GM12878 (cell line): ENCODE measurements around the gene SPATA20. TPM values are rescaled to one million over a fixed set of nuclear protein-coding genes. Genes with fewer than 3 reads are reported as not detected.

Experiments used
- ATAC-seq: fragments of 200-7000 bp; cut with Tn5 transposase; 3 replicates; pipeline ENCODE4 v1.9.1; 2020; ENCODE audit warnings: mild to moderate bottlenecking, moderate library complexity
- BruUV-seq: library from RNA; stranded (reverse); fragments of 400-500 nt; replicated peaks from 2 replicates; lab custom pipeline; 2021; lab: Mats Ljungman, UMichigan
- CTCF ChIA-PET: fragments of 300-600 bp; sonication (Branson Sonifier 250); formaldehyde crosslinking; extraction: SDS; loops from one replicate; lab custom pipeline; 2021; ENCODE audit warnings: inconsistent platforms; lab: Yijun Ruan, JAX
- POLR2A ChIA-PET: fragments of 350-600 bp; formaldehyde crosslinking; extraction: SDS; loops from one replicate; lab custom pipeline; 2021; ENCODE audit warnings: inconsistent platforms; lab: Charles Lee
- RAD21 ChIA-PET: fragments of 300-600 bp; sonication (Branson Sonifier 250); formaldehyde crosslinking; loops from one replicate; lab custom pipeline; 2023; ENCODE audit warnings: antibody characterized with exemption; ENCODE audit not compliant: unreplicated experiment; lab: Charles Lee
- SMC1A ChIA-PET: fragments of 300-600 bp; sonication (Branson Sonifier 250); formaldehyde crosslinking; loops from one replicate; lab custom pipeline; 2023; ENCODE audit not compliant: unreplicated experiment, uncharacterized antibody; lab: Charles Lee
- DNase-seq: peaks from one replicate; pipeline ENCODE4 v3.0.0-alpha.2; 2011; ENCODE audit warnings: low read depth, low spot score
- FAIRE-seq: peaks from 3 replicates; lab custom pipeline; 2011; peaks lifted over from hg19 to GRCh38; lab: Jason Lieb, UNC
- H2AFZ ChIP-seq: 2 replicates; pipeline ENCODE4 v1.6.0; 2011; ENCODE audit warnings: low read depth, low read length, control low read depth; ENCODE audit not compliant: control insufficient read depth
- H3K27ac ChIP-seq: 2 replicates; pipeline ENCODE4 v1.5.1; 2011; ENCODE audit warnings: control low read depth; ENCODE audit not compliant: control insufficient read depth, insufficient read depth
- H3K27me3 ChIP-seq, 2 experiments: replicated peaks in 1 of 2; 2 replicates each; pipeline versions ENCODE4 v1.6.0 to v1.6.1; 2011; ENCODE audit warnings: low read length in 1 of 2; ENCODE audit not compliant: control insufficient read depth in 2 of 2, insufficient read depth in 2 of 2
- H3K36me3 ChIP-seq, 2 experiments: 2 replicates each; pipeline ENCODE4 v1.5.1; 2011; ENCODE audit warnings: low read length in 1 of 2; ENCODE audit not compliant: control insufficient read depth in 2 of 2, insufficient read depth in 2 of 2
- H3K4me1 ChIP-seq: 2 replicates; pipeline ENCODE4 v1.6.1; 2011; ENCODE audit warnings: mild to moderate bottlenecking, low read length, moderate library complexity, mixed read lengths; ENCODE audit not compliant: control insufficient read depth, insufficient read depth
- H3K4me2 ChIP-seq: 2 replicates; pipeline ENCODE4 v1.6.0; 2011; ENCODE audit warnings: control low read depth; ENCODE audit not compliant: control insufficient read depth, insufficient read depth
- H3K4me3 ChIP-seq: fragments of 200-600 bp; sonication (generic); 2 replicates; pipeline ENCODE4 v1.5.1; 2016
- H3K79me2 ChIP-seq: 2 replicates; pipeline ENCODE4 v1.6.0; 2011; ENCODE audit warnings: low read length; ENCODE audit not compliant: control insufficient read depth, insufficient read depth
- H3K9ac ChIP-seq: 2 replicates; pipeline ENCODE4 v1.8.0; 2011; ENCODE audit warnings: low read length, control low read depth, mixed read lengths; ENCODE audit not compliant: control insufficient read depth, insufficient read depth
- H3K9me3 ChIP-seq: replicated peaks from 3 replicates; pipeline ENCODE4 v1.5.1; 2011; ENCODE audit warnings: mild to moderate bottlenecking, low read length; ENCODE audit not compliant: control insufficient read depth, insufficient read depth
- H4K20me1 ChIP-seq: 2 replicates; pipeline ENCODE4 v1.6.0; 2011; ENCODE audit not compliant: control insufficient read depth, insufficient read depth
- KDM1A ChIP-seq: fragments of 200-600 bp; sonication (generic); IDR thresholded peaks from 2 replicates; pipeline ENCODE4 v1.6.1; 2016; ENCODE audit warnings: borderline replicate concordance
- MTA2 ChIP-seq: fragments of 450-650 bp; IDR thresholded peaks from 2 replicates; pipeline ENCODE4 v1.6.1; 2016; ENCODE audit warnings: low read depth, mild to moderate bottlenecking, moderate library complexity
- SRF ChIP-seq, 2 experiments: IDR thresholded peaks; 2 replicates each; pipeline ENCODE4 v1.6.1; 2011; ENCODE audit warnings: low read depth in 2 of 2, low read length in 2 of 2, mild to moderate bottlenecking in 1 of 2, moderate library complexity in 1 of 2
- ZSCAN29 ChIP-seq: fragments of 450-650 bp; IDR thresholded peaks from 2 replicates; pipeline ENCODE4 v1.6.1; 2017; ENCODE audit warnings: mild to moderate bottlenecking, moderate library complexity
- WGBS: methylation state at CpG from one replicate; pipeline ENCODE4 v1.1.6; 2016; ENCODE audit warnings: low lambda C conversion rate; ENCODE audit not compliant: insufficient replicate concordance, insufficient coverage; ENCODE audit errors: missing lambda C conversion rate; 5-methylcytosine and 5-hydroxymethylcytosine counted together
- in situ Hi-C: fragments of 300-500 bp; cut with MboI; formaldehyde crosslinking; loops from 9 replicates; pipeline ENCODE4 v1.14.3; 2018; ENCODE audit warnings: mixed read lengths
- intact Hi-C: fragments of 100-400 bp; cut with micrococcal nuclease; formaldehyde crosslinking; loops from one replicate; pipeline ENCODE4 v1.14.2; 2022; ENCODE audit not compliant: unreplicated experiment
- polyA plus RNA-seq, 11 experiments: library from polyadenylated mRNA; depleted of rRNA in 4 of 11; unstranded in 6 of 11; stranded (reverse) in 5 of 11; fragments of >200 nt; fragmentation: Nextera tagmentation in 4 of 11; fragmentation: Illumina TruSeq in 1 of 11; extraction: Ambion mirVana in 4 of 11; extraction: Trizol in 1 of 11; gene quantifications; 1 replicate in 1 of 11; 2 replicates in 10 of 11; pipeline versions ENCODE4 v1.2.1 to v1.2.3, GENCODE V29; 2011 to 2016; ENCODE audit warnings: inconsistent platforms in 2 of 11, missing spikeins in 2 of 11, low read depth in 1 of 11
- total RNA-seq, 4 experiments: library from RNA; depleted of rRNA in 3 of 4; stranded (reverse); fragments of >200 nt in 3 of 4; fragmentation: Illumina TruSeq in 1 of 4; extraction: Trizol in 1 of 4; gene quantifications; 2 replicates each; pipeline versions ENCODE4 v1.2.1 to v1.2.3, GENCODE V29; 2013 to 2021
- TF ChIP-seq, protein P1 (sequence below): fragments of 450-650 bp; IDR thresholded peaks from 2 replicates; pipeline ENCODE4 v1.6.1; 2016; ENCODE audit warnings: mild to moderate bottlenecking, moderate library complexity, borderline replicate concordance
- TF ChIP-seq, protein P2 (sequence below): fragments of 450-650 bp; IDR thresholded peaks from 2 replicates; pipeline ENCODE4 v1.6.1; 2017; ENCODE audit warnings: mild to moderate bottlenecking

The SPATA20 gene
- total and polyA plus RNA-seq, 10 of the 15 experiments (the other 5 are each of a cell fraction or from before 2014, with no cell fraction given), result 2.1 to 69.8 (median 26.6) TPM

DNA sequence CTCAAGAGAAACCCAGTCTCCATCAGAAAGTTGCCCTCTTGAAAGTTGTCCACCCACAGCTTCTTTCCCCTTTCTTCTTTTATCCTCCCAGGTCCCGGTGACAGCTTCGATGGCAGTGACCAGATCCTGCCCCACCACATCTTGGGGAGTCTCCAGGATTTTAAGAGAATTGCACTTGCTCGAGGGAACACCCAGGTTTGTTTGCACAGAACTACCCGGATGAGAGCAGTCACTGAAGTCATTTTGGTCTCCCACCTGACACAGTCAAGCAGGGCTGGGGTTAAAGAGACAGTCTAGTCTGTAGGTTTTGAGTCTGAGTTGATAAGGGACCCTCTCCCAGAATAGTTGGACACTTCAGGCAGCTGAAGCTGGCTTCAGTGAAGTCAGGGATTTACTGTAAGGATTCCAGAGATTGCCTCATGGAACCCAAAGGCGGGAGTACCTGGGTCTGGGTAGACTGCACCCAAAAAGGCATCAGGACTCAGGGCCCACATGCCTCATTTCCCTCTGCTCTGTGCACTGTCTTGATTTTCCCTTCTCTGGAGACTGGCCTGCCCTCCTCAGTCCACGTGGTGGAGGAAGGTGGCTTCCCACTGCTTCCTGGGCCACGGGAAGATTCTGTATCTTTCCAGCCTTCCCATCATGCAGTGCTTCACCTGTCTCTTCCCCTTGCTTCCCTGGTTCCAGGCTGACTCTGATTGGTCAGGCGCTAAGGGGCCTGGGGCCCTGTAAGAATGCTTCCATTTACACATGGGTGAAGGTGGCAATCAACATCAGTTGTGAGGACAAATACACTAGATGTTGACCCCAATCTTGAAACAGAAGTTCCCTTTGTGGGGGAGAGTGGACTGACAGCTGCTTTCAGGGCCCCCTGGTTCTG lies 29.2 kb upstream of the SPATA20 start:
- BruUV-seq, result no TSS peak
- Histone ChIP-seq H3K27me3 (no peaks in the 10 kb centered on the region), H3K36me3 (no peaks in the 10 kb centered on the region), H3K9ac (no peak overlapping the region), H3K4me1 (no peaks in the 10 kb centered on the region), H3K27ac (no peak overlapping the region), H2AFZ (no peak overlapping the region), H4K20me1 (no peaks in the 10 kb centered on the region), H3K79me2 (no peaks in the 10 kb centered on the region), H3K4me3 (no peak overlapping the region), H3K4me2 (no peak overlapping the region), H3K9me3 (no peaks in the 10 kb centered on the region)
- ChIA-PET POLR2A (no interaction called here), CTCF (no interaction called here), RAD21 (no interaction called here), SMC1A (no interaction called here)
- in situ Hi-C loops, result no loop called here
- FAIRE-seq, result no peak
- 49% methylated on average over 8 of the region's 8 CpGs for WGBS
- DNase-seq, result no peak
- ATAC-seq, result no peak
- intact Hi-C loops, result no loop called here
- TF ChIP-seq SRF (IDR thresholded peaks at IDR 0.05; ENCODE audit: low read depth in 2 of 2, low read length in 2 of 2) (no peak), KDM1A (no peak), MTA2 (no peak), ZSCAN29 (no peak)
- TF ChIP-seq, protein P1, sequence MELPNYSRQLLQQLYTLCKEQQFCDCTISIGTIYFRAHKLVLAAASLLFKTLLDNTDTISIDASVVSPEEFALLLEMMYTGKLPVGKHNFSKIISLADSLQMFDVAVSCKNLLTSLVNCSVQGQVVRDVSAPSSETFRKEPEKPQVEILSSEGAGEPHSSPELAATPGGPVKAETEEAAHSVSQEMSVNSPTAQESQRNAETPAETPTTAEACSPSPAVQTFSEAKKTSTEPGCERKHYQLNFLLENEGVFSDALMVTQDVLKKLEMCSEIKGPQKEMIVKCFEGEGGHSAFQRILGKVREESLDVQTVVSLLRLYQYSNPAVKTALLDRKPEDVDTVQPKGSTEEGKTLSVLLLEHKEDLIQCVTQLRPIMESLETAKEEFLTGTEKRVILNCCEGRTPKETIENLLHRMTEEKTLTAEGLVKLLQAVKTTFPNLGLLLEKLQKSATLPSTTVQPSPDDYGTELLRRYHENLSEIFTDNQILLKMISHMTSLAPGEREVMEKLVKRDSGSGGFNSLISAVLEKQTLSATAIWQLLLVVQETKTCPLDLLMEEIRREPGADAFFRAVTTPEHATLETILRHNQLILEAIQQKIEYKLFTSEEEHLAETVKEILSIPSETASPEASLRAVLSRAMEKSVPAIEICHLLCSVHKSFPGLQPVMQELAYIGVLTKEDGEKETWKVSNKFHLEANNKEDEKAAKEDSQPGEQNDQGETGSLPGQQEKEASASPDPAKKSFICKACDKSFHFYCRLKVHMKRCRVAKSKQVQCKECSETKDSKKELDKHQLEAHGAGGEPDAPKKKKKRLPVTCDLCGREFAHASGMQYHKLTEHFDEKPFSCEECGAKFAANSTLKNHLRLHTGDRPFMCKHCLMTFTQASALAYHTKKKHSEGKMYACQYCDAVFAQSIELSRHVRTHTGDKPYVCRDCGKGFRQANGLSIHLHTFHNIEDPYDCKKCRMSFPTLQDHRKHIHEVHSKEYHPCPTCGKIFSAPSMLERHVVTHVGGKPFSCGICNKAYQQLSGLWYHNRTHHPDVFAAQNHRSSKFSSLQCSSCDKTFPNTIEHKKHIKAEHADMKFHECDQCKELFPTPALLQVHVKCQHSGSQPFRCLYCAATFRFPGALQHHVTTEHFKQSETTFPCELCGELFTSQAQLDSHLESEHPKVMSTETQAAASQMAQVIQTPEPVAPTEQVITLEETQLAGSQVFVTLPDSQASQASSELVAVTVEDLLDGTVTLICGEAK, result no peak
- TF ChIP-seq, protein P2, sequence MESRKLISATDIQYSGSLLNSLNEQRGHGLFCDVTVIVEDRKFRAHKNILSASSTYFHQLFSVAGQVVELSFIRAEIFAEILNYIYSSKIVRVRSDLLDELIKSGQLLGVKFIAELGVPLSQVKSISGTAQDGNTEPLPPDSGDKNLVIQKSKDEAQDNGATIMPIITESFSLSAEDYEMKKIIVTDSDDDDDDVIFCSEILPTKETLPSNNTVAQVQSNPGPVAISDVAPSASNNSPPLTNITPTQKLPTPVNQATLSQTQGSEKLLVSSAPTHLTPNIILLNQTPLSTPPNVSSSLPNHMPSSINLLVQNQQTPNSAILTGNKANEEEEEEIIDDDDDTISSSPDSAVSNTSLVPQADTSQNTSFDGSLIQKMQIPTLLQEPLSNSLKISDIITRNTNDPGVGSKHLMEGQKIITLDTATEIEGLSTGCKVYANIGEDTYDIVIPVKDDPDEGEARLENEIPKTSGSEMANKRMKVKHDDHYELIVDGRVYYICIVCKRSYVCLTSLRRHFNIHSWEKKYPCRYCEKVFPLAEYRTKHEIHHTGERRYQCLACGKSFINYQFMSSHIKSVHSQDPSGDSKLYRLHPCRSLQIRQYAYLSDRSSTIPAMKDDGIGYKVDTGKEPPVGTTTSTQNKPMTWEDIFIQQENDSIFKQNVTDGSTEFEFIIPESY, result no peak
